Measurements from ENCODE around the gene CFAP46. TPM values are rescaled to one million over a fixed set of nuclear protein-coding genes. Genes with fewer than 3 reads are reported as not detected.

The CFAP46 gene
- total and polyA plus RNA-seq, 4 donors = 3.1 to 18.8 (median 7.1) TPM

DNA sequence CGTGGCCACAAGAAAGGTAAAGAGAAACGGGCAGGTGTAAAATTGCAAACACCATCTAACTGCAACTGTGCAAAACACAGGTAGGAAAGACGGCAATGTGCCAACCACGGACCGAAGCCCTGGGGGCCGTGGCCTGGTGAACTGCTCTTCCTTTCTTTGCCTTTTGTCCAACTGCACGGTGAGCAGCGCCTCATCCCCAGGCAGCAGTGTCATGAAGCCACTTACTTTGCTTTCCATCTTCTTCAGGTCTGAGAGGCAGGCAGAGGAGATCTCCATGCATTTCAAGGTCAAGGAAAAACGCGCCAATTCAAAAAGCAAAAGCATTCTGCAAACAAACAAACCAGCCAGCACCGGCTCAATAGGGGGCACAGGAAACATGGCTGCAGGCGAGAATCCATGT is 12.9 kb downstream of the CFAP46 start:
- 83 to 89% methylated on average over 12 of the region's 12 CpGs for WGBS, 2 donors
- TF ChIP-seq, protein P1, sequence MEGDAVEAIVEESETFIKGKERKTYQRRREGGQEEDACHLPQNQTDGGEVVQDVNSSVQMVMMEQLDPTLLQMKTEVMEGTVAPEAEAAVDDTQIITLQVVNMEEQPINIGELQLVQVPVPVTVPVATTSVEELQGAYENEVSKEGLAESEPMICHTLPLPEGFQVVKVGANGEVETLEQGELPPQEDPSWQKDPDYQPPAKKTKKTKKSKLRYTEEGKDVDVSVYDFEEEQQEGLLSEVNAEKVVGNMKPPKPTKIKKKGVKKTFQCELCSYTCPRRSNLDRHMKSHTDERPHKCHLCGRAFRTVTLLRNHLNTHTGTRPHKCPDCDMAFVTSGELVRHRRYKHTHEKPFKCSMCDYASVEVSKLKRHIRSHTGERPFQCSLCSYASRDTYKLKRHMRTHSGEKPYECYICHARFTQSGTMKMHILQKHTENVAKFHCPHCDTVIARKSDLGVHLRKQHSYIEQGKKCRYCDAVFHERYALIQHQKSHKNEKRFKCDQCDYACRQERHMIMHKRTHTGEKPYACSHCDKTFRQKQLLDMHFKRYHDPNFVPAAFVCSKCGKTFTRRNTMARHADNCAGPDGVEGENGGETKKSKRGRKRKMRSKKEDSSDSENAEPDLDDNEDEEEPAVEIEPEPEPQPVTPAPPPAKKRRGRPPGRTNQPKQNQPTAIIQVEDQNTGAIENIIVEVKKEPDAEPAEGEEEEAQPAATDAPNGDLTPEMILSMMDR (IDR thresholded peaks at IDR 0.05; ENCODE audit: control extremely low read depth, extremely low read depth) = no peak
- ATAC-seq (ENCODE audit: insufficient read depth, low FRiP score) (no peak), DNase-seq (no peak)
- H3K36me3 ChIP-seq (ENCODE audit: control insufficient read depth in 4 of 4, insufficient read depth in 4 of 4, low read length in 4 of 4) = no peaks in the 10 kb centered on the region
- H3K4me3 ChIP-seq = no peak overlapping the region
- no peaks in the 10 kb centered on the region for H3K4me1 ChIP-seq (ENCODE audit: control insufficient read depth in 5 of 5, insufficient read depth in 5 of 5, low read length in 5 of 5)
- H3K27ac ChIP-seq (ENCODE audit: low read depth in 1 of 2, low read length in 1 of 2) = no peak overlapping the region
- H3K9me3 ChIP-seq (ENCODE audit: control insufficient read depth in 4 of 4, insufficient read depth in 3 of 4, low read length in 3 of 4) = peaks cover 0 to 5% (median 0%) of the 10 kb centered on the region in 4 donors
- H3K27me3 ChIP-seq (ENCODE audit: control insufficient read depth in 3 of 3, insufficient read depth in 3 of 3, low read length in 2 of 3) = no peaks in the 10 kb centered on the region
- H3K9ac ChIP-seq (ENCODE audit: insufficient read depth in 1 of 2, low read length in 2 of 2) = no peak overlapping the region

DNA sequence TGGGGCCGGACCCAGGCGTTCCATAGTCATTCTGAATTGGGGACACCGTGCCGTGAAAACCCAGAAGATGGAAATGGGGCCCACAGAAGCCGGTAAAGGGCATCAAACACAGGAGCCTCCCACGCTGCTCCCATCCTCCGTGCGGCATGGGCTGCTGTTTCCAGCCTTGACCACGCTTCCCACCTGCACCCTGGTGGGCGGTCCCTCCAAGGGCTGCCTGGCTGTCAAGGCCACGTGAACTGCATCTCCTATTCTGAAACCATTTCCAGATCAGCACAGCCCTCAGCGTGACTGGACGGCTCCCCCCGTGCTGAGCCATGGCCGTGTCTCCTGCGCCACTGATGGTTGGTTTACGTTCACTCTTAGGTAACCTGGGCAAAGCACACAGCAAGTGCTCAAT is 14.1 kb downstream of the CFAP46 start:
- no peaks in the 10 kb centered on the region for H3K4me1 ChIP-seq (ENCODE audit: control insufficient read depth in 5 of 5, insufficient read depth in 5 of 5, low read length in 5 of 5)

DNA sequence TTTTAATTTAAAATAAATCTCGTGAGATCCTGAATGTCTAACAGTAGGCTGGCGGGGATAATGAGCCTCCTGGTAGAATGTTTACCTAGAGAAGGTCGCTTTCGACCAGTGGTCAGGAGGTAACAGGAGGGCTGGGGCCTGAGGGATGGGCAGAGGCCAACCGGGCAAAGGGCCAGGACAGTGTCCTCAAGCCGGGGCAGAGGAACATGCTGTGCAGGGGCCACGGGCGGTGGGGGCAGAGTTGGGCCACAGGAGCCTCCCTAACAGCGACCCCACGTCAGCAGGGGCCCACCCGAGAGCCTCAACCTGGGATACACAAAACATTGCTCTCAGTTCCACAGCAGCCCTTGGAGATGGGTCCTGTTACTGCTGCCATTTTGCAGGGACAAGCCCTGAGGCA is 14.5 kb downstream of the CFAP46 start:
- TF ChIP-seq, protein P1 (IDR thresholded peaks at IDR 0.05; ENCODE audit: control extremely low read depth, extremely low read depth) = no peak
- Histone ChIP-seq H3K4me1 (ENCODE audit: control insufficient read depth in 5 of 5, insufficient read depth in 5 of 5, low read length in 5 of 5) (no peaks in the 10 kb centered on the region), H3K27ac (ENCODE audit: low read depth in 1 of 2, low read length in 1 of 2) (no peak overlapping the region), H3K36me3 (ENCODE audit: control insufficient read depth in 4 of 4, insufficient read depth in 4 of 4, low read length in 4 of 4) (no peaks in the 10 kb centered on the region), H3K9ac (ENCODE audit: insufficient read depth in 1 of 2, low read length in 2 of 2) (no peak overlapping the region), H3K9me3 (ENCODE audit: control insufficient read depth in 4 of 4, insufficient read depth in 3 of 4, low read length in 3 of 4) (no peaks in the 10 kb centered on the region), H3K4me3 (no peak overlapping the region), H3K27me3 (ENCODE audit: control insufficient read depth in 3 of 3, insufficient read depth in 3 of 3, low read length in 2 of 3) (no peaks in the 10 kb centered on the region)
- no peak for ATAC-seq (ENCODE audit: insufficient read depth, low FRiP score)
- DNase-seq = no peak
- WGBS, 2 donors = 80 to 93% methylated on average over 11 of the region's 11 CpGs

More for the DNA sequence above, 14.1 kb downstream of the CFAP46 start:
- no peak overlapping the region for H3K9ac ChIP-seq (ENCODE audit: insufficient read depth in 1 of 2, low read length in 2 of 2)
- H3K9me3 ChIP-seq (ENCODE audit: control insufficient read depth in 4 of 4, insufficient read depth in 3 of 4, low read length in 3 of 4) = no peaks in the 10 kb centered on the region
- H3K27ac ChIP-seq (ENCODE audit: low read depth in 1 of 2, low read length in 1 of 2) = no peak overlapping the region
- no peaks in the 10 kb centered on the region for H3K27me3 ChIP-seq (ENCODE audit: control insufficient read depth in 3 of 3, insufficient read depth in 3 of 3, low read length in 2 of 3)
- no peak overlapping the region for H3K4me3 ChIP-seq
- 88 to 94% methylated on average over 17 of the region's 17 CpGs for WGBS, 2 donors
- no peaks in the 10 kb centered on the region for H3K36me3 ChIP-seq (ENCODE audit: control insufficient read depth in 4 of 4, insufficient read depth in 4 of 4, low read length in 4 of 4)
- TF ChIP-seq, protein P1 (IDR thresholded peaks at IDR 0.05; ENCODE audit: control extremely low read depth, extremely low read depth) = no peak
- ATAC-seq (ENCODE audit: insufficient read depth, low FRiP score) (no peak), DNase-seq (no peak)

All from lung (tissue), 12 donors.